HG03558 (cell line): ENCODE measurements around the gene SLC12A1.

Experiments used
- ATAC-seq: cut with Tn5 transposase; IDR thresholded peaks from one replicate; pipeline ENCODE4 v1.9.1; 2021; ENCODE audit warnings: moderate number of reproducible peaks; ENCODE audit not compliant: unreplicated experiment; ENCODE audit errors: extremely low read depth

SLC12A1 gene

GRCh38 chr15:48239334-48239733 lies 33.2 kb downstream of the SLC12A1 start:
- no peak for ATAC-seq

GRCh38 chr15:48242015-48242414 lies 35.9 kb downstream of the SLC12A1 start:
- ATAC-seq, result no peak

GRCh38 chr15:48242535-48242934 lies 36.4 kb downstream of the SLC12A1 start:
- no peak for ATAC-seq

- ATAC-seq, result no peak
Observed at GRCh38 chr15:48244921-48245320, 38.8 kb downstream of the SLC12A1 start.

GRCh38 chr15:48248414-48248813 lies 42.3 kb downstream of the SLC12A1 start:
- no peak for ATAC-seq

- no peak for ATAC-seq
Observed at GRCh38 chr15:48250640-48251076, 44.6 kb downstream of the SLC12A1 start.

GRCh38 chr15:48253172-48253571 lies 47.1 kb downstream of the SLC12A1 start:
- ATAC-seq, result no peak

GRCh38 chr15:48265135-48265534 lies 59.0 kb downstream of the SLC12A1 start:
- ATAC-seq, result no peak

- ATAC-seq, result no peak
Observed at GRCh38 chr15:48266024-48266689, 60.1 kb downstream of the SLC12A1 start.

GRCh38 chr15:48267766-48268165 lies 61.7 kb downstream of the SLC12A1 start:
- ATAC-seq, result no peak

GRCh38 chr15:48273049-48273448 lies 66.9 kb downstream of the SLC12A1 start:
- ATAC-seq, result no peak

- ATAC-seq, result no peak
Observed at GRCh38 chr15:48278666-48279065, 72.6 kb downstream of the SLC12A1 start.

- no peak for ATAC-seq
Observed at GRCh38 chr15:48279608-48280007, 73.5 kb downstream of the SLC12A1 start.

- no peak for ATAC-seq
Observed at GRCh38 chr15:48281674-48282073, 75.6 kb downstream of the SLC12A1 start.

- ATAC-seq, result no peak
Observed at GRCh38 chr15:48282216-48282615, 76.1 kb downstream of the SLC12A1 start.

- ATAC-seq, result no peak
Observed at GRCh38 chr15:48283396-48284145, 77.5 kb downstream of the SLC12A1 start.

GRCh38 chr15:48285329-48286214 lies 79.5 kb downstream of the SLC12A1 start:
- ATAC-seq, result no peak

- ATAC-seq, result no peak
Observed at GRCh38 chr15:48289628-48290027, 83.5 kb downstream of the SLC12A1 start.

- ATAC-seq, result no peak
Observed at GRCh38 chr15:48292458-48292857, 86.4 kb downstream of the SLC12A1 start.

GRCh38 chr15:48297668-48298067 lies 91.6 kb downstream of the SLC12A1 start:
- ATAC-seq, result no peak

- no peak for ATAC-seq
Observed at GRCh38 chr15:48298914-48299313, 92.8 kb downstream of the SLC12A1 start.
